ENCODE results near the gene SEL1L3. TPM values are rescaled to one million over a fixed set of nuclear protein-coding genes. Genes with fewer than 3 reads are reported as not detected.

SEL1L3 gene
- total RNA-seq, 1 donor from 2014 or later = 24.9 TPM

DNA sequence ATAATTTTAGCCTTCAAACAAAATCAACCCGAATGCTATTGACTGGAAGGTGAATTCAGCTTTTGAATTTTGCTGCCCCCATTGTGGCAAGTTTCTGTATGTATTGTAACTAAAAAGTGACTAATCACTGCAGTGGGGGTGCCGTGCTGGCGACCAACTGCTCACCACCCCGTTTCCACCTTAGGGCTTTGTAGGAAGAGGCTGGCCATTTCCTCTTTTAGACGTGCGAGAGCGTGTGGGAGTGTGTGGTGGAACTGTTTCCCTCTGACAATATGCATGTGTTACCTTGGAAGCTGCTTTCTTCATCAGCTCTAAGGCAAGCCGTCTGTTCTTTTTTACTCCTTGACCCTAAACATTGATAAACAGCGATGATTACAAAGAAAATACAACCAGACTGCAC is 78.8 kb downstream of the SEL1L3 start:
- no peaks in the 10 kb centered on the region for H3K79me2 ChIP-seq (ENCODE audit: insufficient read depth, low read length)
- H3K4me3 ChIP-seq (ENCODE audit: insufficient read depth, low read depth, low read length) = no peak overlapping the region
- no peak overlapping the region for H3K4me3 Mint-ChIP-seq (ENCODE audit: unreplicated experiment)
- no peaks in the 10 kb centered on the region for H3K27me3 Mint-ChIP-seq (ENCODE audit: low read depth, unreplicated experiment)
- H3K27ac ChIP-seq (ENCODE audit: low read depth, low read length) = no peak overlapping the region
- H2AFZ ChIP-seq (ENCODE audit: low read depth, low read length) = no peak overlapping the region
- peaks cover 4% of the 10 kb centered on the region for H3K4me1 ChIP-seq (ENCODE audit: insufficient read depth, low read length)
- no peaks in the 10 kb centered on the region for H4K20me1 ChIP-seq (ENCODE audit: insufficient read depth, low read length)
- no peak overlapping the region for H3K27ac Mint-ChIP-seq (ENCODE audit: unreplicated experiment)
- peaks cover 5% of the 10 kb centered on the region for H3K4me1 Mint-ChIP-seq (ENCODE audit: low read depth, unreplicated experiment)
- peaks cover 29% of the 10 kb centered on the region for H3K36me3 Mint-ChIP-seq (ENCODE audit: low read depth, unreplicated experiment)
- no peaks in the 10 kb centered on the region for H3K9me3 Mint-ChIP-seq (ENCODE audit: unreplicated experiment)
- FAIRE-seq = no peak
- no peaks in the 10 kb centered on the region for H3K36me3 ChIP-seq (ENCODE audit: insufficient read depth, low read length)
- no peak for TF ChIP-seq EZH2 (IDR thresholded peaks at IDR 0.05; ENCODE audit: insufficient read depth, low read length)
- TF ChIP-seq, protein P1, sequence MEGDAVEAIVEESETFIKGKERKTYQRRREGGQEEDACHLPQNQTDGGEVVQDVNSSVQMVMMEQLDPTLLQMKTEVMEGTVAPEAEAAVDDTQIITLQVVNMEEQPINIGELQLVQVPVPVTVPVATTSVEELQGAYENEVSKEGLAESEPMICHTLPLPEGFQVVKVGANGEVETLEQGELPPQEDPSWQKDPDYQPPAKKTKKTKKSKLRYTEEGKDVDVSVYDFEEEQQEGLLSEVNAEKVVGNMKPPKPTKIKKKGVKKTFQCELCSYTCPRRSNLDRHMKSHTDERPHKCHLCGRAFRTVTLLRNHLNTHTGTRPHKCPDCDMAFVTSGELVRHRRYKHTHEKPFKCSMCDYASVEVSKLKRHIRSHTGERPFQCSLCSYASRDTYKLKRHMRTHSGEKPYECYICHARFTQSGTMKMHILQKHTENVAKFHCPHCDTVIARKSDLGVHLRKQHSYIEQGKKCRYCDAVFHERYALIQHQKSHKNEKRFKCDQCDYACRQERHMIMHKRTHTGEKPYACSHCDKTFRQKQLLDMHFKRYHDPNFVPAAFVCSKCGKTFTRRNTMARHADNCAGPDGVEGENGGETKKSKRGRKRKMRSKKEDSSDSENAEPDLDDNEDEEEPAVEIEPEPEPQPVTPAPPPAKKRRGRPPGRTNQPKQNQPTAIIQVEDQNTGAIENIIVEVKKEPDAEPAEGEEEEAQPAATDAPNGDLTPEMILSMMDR (IDR thresholded peaks at IDR 0.05; ENCODE audit: insufficient read depth, low read depth, low read length) = no peak
- no peak overlapping the region for H3K9ac ChIP-seq (ENCODE audit: low read length)
- H3K9me3 ChIP-seq (ENCODE audit: insufficient read depth, low read depth, low read length) = no peaks in the 10 kb centered on the region
- H3K27me3 ChIP-seq (ENCODE audit: insufficient read depth, low read length) = no peaks in the 10 kb centered on the region
- no peak for DNase-seq (ENCODE audit: low read depth)
- no peak overlapping the region for H3K4me2 ChIP-seq (ENCODE audit: low read length)

DNA sequence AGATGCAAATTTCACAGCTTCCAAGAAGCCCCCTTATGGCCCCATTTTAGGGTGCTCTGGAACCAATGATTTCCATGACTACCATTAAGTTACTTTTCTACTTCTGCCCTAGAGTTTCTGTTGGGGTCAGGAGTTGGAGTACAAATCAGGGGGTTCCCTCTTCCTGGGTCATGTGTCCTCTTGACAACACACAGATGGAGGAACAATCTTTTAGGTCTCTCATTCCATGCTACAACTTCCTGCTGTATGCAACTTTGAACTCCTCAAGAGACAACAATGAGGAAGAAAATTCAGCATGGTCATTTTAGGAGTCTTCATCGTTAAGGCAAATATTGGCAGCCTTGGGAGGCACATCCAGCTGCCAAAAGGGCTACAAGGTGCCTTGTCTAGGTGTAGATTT is 79.7 kb downstream of the SEL1L3 start:
- H2AFZ ChIP-seq (ENCODE audit: low read depth, low read length) = no peak overlapping the region
- peaks cover 4% of the 10 kb centered on the region for H3K4me1 ChIP-seq (ENCODE audit: insufficient read depth, low read length)
- H3K4me3 Mint-ChIP-seq (ENCODE audit: unreplicated experiment) = no peak overlapping the region
- H3K27ac Mint-ChIP-seq (ENCODE audit: unreplicated experiment) = no peak overlapping the region
- no peak overlapping the region for H3K4me3 ChIP-seq (ENCODE audit: insufficient read depth, low read depth, low read length)
- H3K27me3 Mint-ChIP-seq (ENCODE audit: low read depth, unreplicated experiment) = no peaks in the 10 kb centered on the region
- no peaks in the 10 kb centered on the region for H3K27me3 ChIP-seq (ENCODE audit: insufficient read depth, low read length)
- TF ChIP-seq, protein P1 (IDR thresholded peaks at IDR 0.05; ENCODE audit: insufficient read depth, low read depth, low read length) = no peak
- no peak for TF ChIP-seq EZH2 (IDR thresholded peaks at IDR 0.05; ENCODE audit: insufficient read depth, low read length)
- H3K36me3 ChIP-seq (ENCODE audit: insufficient read depth, low read length) = no peaks in the 10 kb centered on the region
- H3K4me2 ChIP-seq (ENCODE audit: low read length) = no peak overlapping the region
- DNase-seq (ENCODE audit: low read depth) (no peak), FAIRE-seq (no peak)
- no peaks in the 10 kb centered on the region for H4K20me1 ChIP-seq (ENCODE audit: insufficient read depth, low read length)
- H3K9ac ChIP-seq (ENCODE audit: low read length) = no peak overlapping the region
- no peaks in the 10 kb centered on the region for H3K9me3 Mint-ChIP-seq (ENCODE audit: unreplicated experiment)
- H3K27ac ChIP-seq (ENCODE audit: low read depth, low read length) = no peak overlapping the region
- peaks cover 25% of the 10 kb centered on the region for H3K36me3 Mint-ChIP-seq (ENCODE audit: low read depth, unreplicated experiment)
- no peaks in the 10 kb centered on the region for H3K9me3 ChIP-seq (ENCODE audit: insufficient read depth, low read depth, low read length)
- H3K79me2 ChIP-seq (ENCODE audit: insufficient read depth, low read length) = no peaks in the 10 kb centered on the region
- H3K4me1 Mint-ChIP-seq (ENCODE audit: low read depth, unreplicated experiment) = peaks cover 6% of the 10 kb centered on the region

DNA sequence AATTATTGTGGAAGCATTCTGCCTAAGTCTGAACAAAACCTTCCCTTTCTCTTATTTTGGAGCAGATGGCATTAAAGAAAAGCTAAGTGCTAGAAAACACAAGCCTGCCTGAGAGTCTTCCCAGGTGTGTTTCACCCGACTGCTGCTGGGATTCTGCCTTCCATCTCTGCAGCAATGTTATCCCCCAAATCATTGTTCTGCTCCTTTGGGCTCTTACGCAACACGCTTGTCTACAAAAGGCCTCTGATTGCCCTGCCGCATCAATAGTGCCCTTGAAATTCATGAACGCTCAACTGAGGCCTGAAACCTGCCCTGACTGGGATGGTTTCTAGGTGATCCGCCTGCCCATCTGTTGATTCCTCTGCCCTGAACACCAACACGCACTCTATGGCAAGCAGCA is 80.3 kb downstream of the SEL1L3 start:
- FAIRE-seq (no peak), DNase-seq (ENCODE audit: low read depth) (no peak)
- TF ChIP-seq, protein P1 (IDR thresholded peaks at IDR 0.05; ENCODE audit: insufficient read depth, low read depth, low read length) = no peak
- H3K9me3 ChIP-seq (ENCODE audit: insufficient read depth, low read depth, low read length) = no peaks in the 10 kb centered on the region
- H3K27ac ChIP-seq (ENCODE audit: low read depth, low read length) = no peak overlapping the region
- H3K79me2 ChIP-seq (ENCODE audit: insufficient read depth, low read length) = no peaks in the 10 kb centered on the region
- Mint-ChIP-seq H3K4me3 (ENCODE audit: unreplicated experiment) (no peak overlapping the region), H3K4me1 (ENCODE audit: low read depth, unreplicated experiment) (peaks cover 6% of the 10 kb centered on the region), H3K27ac (ENCODE audit: unreplicated experiment) (no peak overlapping the region), H3K27me3 (ENCODE audit: low read depth, unreplicated experiment) (no peaks in the 10 kb centered on the region), H3K36me3 (ENCODE audit: low read depth, unreplicated experiment) (peaks cover 19% of the 10 kb centered on the region), H3K9me3 (ENCODE audit: unreplicated experiment) (no peaks in the 10 kb centered on the region)
- H3K9ac ChIP-seq (ENCODE audit: low read length) = no peak overlapping the region
- peaks cover 4% of the 10 kb centered on the region for H3K4me1 ChIP-seq (ENCODE audit: insufficient read depth, low read length)
- no peak overlapping the region for H2AFZ ChIP-seq (ENCODE audit: low read depth, low read length)
- no peaks in the 10 kb centered on the region for H3K36me3 ChIP-seq (ENCODE audit: insufficient read depth, low read length)
- no peak overlapping the region for H3K4me2 ChIP-seq (ENCODE audit: low read length)
- no peaks in the 10 kb centered on the region for H4K20me1 ChIP-seq (ENCODE audit: insufficient read depth, low read length)
- H3K4me3 ChIP-seq (ENCODE audit: insufficient read depth, low read depth, low read length) = no peak overlapping the region
- no peaks in the 10 kb centered on the region for H3K27me3 ChIP-seq (ENCODE audit: insufficient read depth, low read length)

All from astrocyte (in vitro differentiated cells and primary cell).